Activated CD8-positive, alpha-beta T cell treated with anti-CD3 and anti-CD28 coated beads for 36 hours (primary cell): ENCODE data around the gene NRXN3. TPM values are rescaled to one million over a fixed set of nuclear protein-coding genes. Genes with fewer than 3 reads are reported as not detected.
"Not testable (repeated sequence)": the region's sequence is repeated elsewhere in the genome, so short reads cannot be mapped to it uniquely, and the experiment has no call there.

ENCODE experiments used
- ATAC-seq: fragments of 200-7000 bp; cut with Tn5 transposase; one replicate; pipeline ENCODE4 v1.10.0; 2021; ENCODE audit warnings: mild to moderate bottlenecking, moderate library complexity
- CTCF ChIA-PET: fragments of 350-600 bp; sonication (Branson Sonifier 250); formaldehyde crosslinking; loops from one replicate; lab custom pipeline; 2021; ENCODE audit warnings: antibody characterized with exemption; lab: Charles Lee
- POLR2A ChIA-PET: fragments of 350-600 bp; sonication (Branson Sonifier 250); formaldehyde crosslinking; loops from one replicate; lab custom pipeline; 2021; ENCODE audit warnings: antibody characterized with exemption; lab: Charles Lee
- DNase-seq: peaks from one replicate; pipeline ENCODE4 v3.0.0-alpha.2; 2020
- H3K27ac Mint-ChIP-seq: one replicate; pipeline ENCODE4 v1.8.0; 2021; ENCODE audit warnings: mild to moderate bottlenecking, mixed read lengths
- H3K27me3 Mint-ChIP-seq: one replicate; pipeline ENCODE4 v1.8.0; 2021; ENCODE audit warnings: mixed read lengths
- H3K36me3 Mint-ChIP-seq: one replicate; pipeline ENCODE4 v1.8.0; 2021; ENCODE audit warnings: low read depth, mixed read lengths
- H3K4me1 Mint-ChIP-seq: one replicate; pipeline ENCODE4 v1.8.0; 2021; ENCODE audit warnings: low read depth, mixed read lengths
- H3K4me3 Mint-ChIP-seq: one replicate; pipeline ENCODE4 v1.8.0; 2021; ENCODE audit warnings: mild to moderate bottlenecking, moderate library complexity, mixed read lengths
- H3K9me3 Mint-ChIP-seq: one replicate; pipeline ENCODE4 v1.8.0; 2021; ENCODE audit warnings: mixed read lengths
- CTCF ChIP-seq: fragments of 200-600 bp; IDR thresholded peaks from one replicate; pipeline ENCODE4 v1.8.0; 2022; ENCODE audit warnings: antibody characterized with exemption, mild to moderate bottlenecking
- intact Hi-C: fragments of 100-400 bp; cut with micrococcal nuclease; formaldehyde crosslinking; loops from one replicate; pipeline ENCODE4 v1.10.0; 2022
- total RNA-seq, 2 experiments: library from RNA; stranded (reverse); gene quantifications; one replicate each; pipeline ENCODE4 v1.2.3, GENCODE V29; 2021

Gene NRXN3
- total RNA-seq, 2 experiments from 2014 or later: not detected

- TF ChIP-seq CTCF: no peak
- no peaks in the 10 kb centered on the region for H3K36me3 Mint-ChIP-seq
- peaks cover 4% of the 10 kb centered on the region for H3K9me3 Mint-ChIP-seq
- POLR2A ChIA-PET: no interaction called here
- no peaks in the 10 kb centered on the region for H3K27me3 Mint-ChIP-seq
- no peak overlapping the region for H3K4me3 Mint-ChIP-seq
- intact Hi-C loops: no loop called here
- H3K4me1 Mint-ChIP-seq: no peaks in the 10 kb centered on the region
- CTCF ChIA-PET: no interaction called here
- DNase-seq (no peak), ATAC-seq (no peak)
- H3K27ac Mint-ChIP-seq: no peak overlapping the region
Observed at GRCh38 chr14:78543433-78543832, 373.3 kb downstream of the NRXN3 start.

GRCh38 chr14:78561074-78561473 is 390.9 kb downstream of the NRXN3 start:
- no peak overlapping the region for H3K27ac Mint-ChIP-seq
- no peaks in the 10 kb centered on the region for H3K9me3 Mint-ChIP-seq
- H3K36me3 Mint-ChIP-seq: no peaks in the 10 kb centered on the region
- ChIA-PET CTCF (no interaction called here), POLR2A (no interaction called here)
- no peaks in the 10 kb centered on the region for H3K4me1 Mint-ChIP-seq
- DNase-seq (no peak), ATAC-seq (no peak)
- H3K4me3 Mint-ChIP-seq: no peak overlapping the region
- intact Hi-C loops: loop anchor here (10.0 kb wide), 1 partner anchor 536 kb away; no protein-coding TSS in a partner anchor
- no peak for TF ChIP-seq CTCF
- peaks cover 3% of the 10 kb centered on the region for H3K27me3 Mint-ChIP-seq

GRCh38 chr14:78566026-78566858 is 396.1 kb downstream of the NRXN3 start:
- no peaks in the 10 kb centered on the region for H3K9me3 Mint-ChIP-seq
- intact Hi-C loops: loop anchor here (5.0 to 10.0 kb wide), 2 partner anchors 119 to 541 kb away; no protein-coding TSS in a partner anchor
- peaks cover 3% of the 10 kb centered on the region for H3K4me1 Mint-ChIP-seq
- ChIA-PET POLR2A (no interaction called here), CTCF (interaction anchor here (0.6 to 3.4 kb wide), 24 partner anchors 8 to 705 kb away, joined by 3 to 38 read pairs (median 4); no protein-coding TSS in a partner anchor)
- peak; percentile 87 for ATAC-seq
- DNase-seq: peak; percentile 80
- H3K27me3 Mint-ChIP-seq: peaks cover 2% of the 10 kb centered on the region
- no peaks in the 10 kb centered on the region for H3K36me3 Mint-ChIP-seq
- H3K4me3 Mint-ChIP-seq: no peak overlapping the region
- no peak overlapping the region for H3K27ac Mint-ChIP-seq
- peak; percentile 58 for TF ChIP-seq CTCF

- peaks cover 2% of the 10 kb centered on the region for H3K27me3 Mint-ChIP-seq
- intact Hi-C loops: loop anchor here (5.0 to 10.0 kb wide), 2 partner anchors 120 to 542 kb away; no protein-coding TSS in a partner anchor
- CTCF ChIA-PET: interaction anchor here (0.6 to 3.4 kb wide), 21 partner anchors 10 to 705 kb away, joined by 3 to 38 read pairs (median 4); no protein-coding TSS in a partner anchor
- H3K36me3 Mint-ChIP-seq: no peaks in the 10 kb centered on the region
- ATAC-seq (no peak), DNase-seq (no peak)
- no peaks in the 10 kb centered on the region for H3K9me3 Mint-ChIP-seq
- POLR2A ChIA-PET: no interaction called here
- H3K4me3 Mint-ChIP-seq: no peak overlapping the region
- no peak overlapping the region for H3K27ac Mint-ChIP-seq
- peak; percentile 2 for TF ChIP-seq CTCF
- H3K4me1 Mint-ChIP-seq: peaks cover 3% of the 10 kb centered on the region
Observed at GRCh38 chr14:78566859-78567172, 396.6 kb downstream of the NRXN3 start.

GRCh38 chr14:78567343-78567742 is 397.2 kb downstream of the NRXN3 start:
- ChIA-PET CTCF (interaction anchor here (1.2 to 3.4 kb wide), 8 partner anchors 10 to 706 kb away, joined by 3 to 38 read pairs (median 8); no protein-coding TSS in a partner anchor), POLR2A (no interaction called here)
- H3K9me3 Mint-ChIP-seq: no peaks in the 10 kb centered on the region
- ATAC-seq (no peak), DNase-seq (no peak)
- no peak overlapping the region for H3K27ac Mint-ChIP-seq
- H3K36me3 Mint-ChIP-seq: no peaks in the 10 kb centered on the region
- H3K4me3 Mint-ChIP-seq: no peak overlapping the region
- peaks cover 3% of the 10 kb centered on the region for H3K27me3 Mint-ChIP-seq
- intact Hi-C loops: loop anchor here (5.0 to 10.0 kb wide), 2 partner anchors 120 to 543 kb away; no protein-coding TSS in a partner anchor
- peaks cover 3% of the 10 kb centered on the region for H3K4me1 Mint-ChIP-seq
- TF ChIP-seq CTCF: no peak

GRCh38 chr14:78573736-78574135 is 403.6 kb downstream of the NRXN3 start:
- H3K36me3 Mint-ChIP-seq, DNase-seq, ATAC-seq, H3K4me1 Mint-ChIP-seq, intact Hi-C loops, H3K27ac Mint-ChIP-seq, POLR2A ChIA-PET, H3K4me3 Mint-ChIP-seq, H3K27me3 Mint-ChIP-seq, CTCF ChIA-PET: not testable (repeated sequence)
- peaks cover 17% of the 10 kb centered on the region for H3K9me3 Mint-ChIP-seq
